Smooth muscle cell (in vitro differentiated cells): ENCODE results near the gene FER. TPM values are rescaled to one million over a fixed set of nuclear protein-coding genes. Genes with fewer than 3 reads are reported as not detected.

Experiments
- DNase-seq: peaks from one replicate; lab custom pipeline; 2025; ENCODE audit not compliant: unreplicated experiment; lab: John Stamatoyannopoulos, UW
- H2AFZ ChIP-seq: fragments of 200-600 bp; sonication (generic); 2 replicates; pipeline ENCODE4 v1.6.0; 2016; ENCODE audit warnings: antibody characterized with exemption, low read depth, mild to moderate bottlenecking
- H3F3A ChIP-seq: fragments of 200-600 bp; sonication (generic); 2 replicates; pipeline ENCODE4 v1.6.0; 2017; ENCODE audit warnings: antibody characterized with exemption, low read depth
- H3K27ac ChIP-seq: fragments of 200-600 bp; sonication (generic); 2 replicates; pipeline ENCODE4 v1.5.1; 2016; ENCODE audit warnings: low read depth, mild to moderate bottlenecking
- H3K27me3 ChIP-seq: fragments of 200-600 bp; sonication (generic); 2 replicates; pipeline ENCODE4 v1.6.1; 2016; ENCODE audit warnings: low read depth, mild to moderate bottlenecking
- H3K36me3 ChIP-seq: fragments of 200-600 bp; sonication (generic); 2 replicates; pipeline ENCODE4 v1.5.1; 2016; ENCODE audit warnings: low read depth
- H3K4me1 ChIP-seq: fragments of 200-600 bp; sonication (generic); 2 replicates; pipeline ENCODE4 v1.5.1; 2016; ENCODE audit warnings: low read depth
- H3K4me2 ChIP-seq: fragments of 200-600 bp; sonication (generic); 2 replicates; pipeline ENCODE4 v1.6.0; 2016; ENCODE audit warnings: mild to moderate bottlenecking
- H3K4me3 ChIP-seq: fragments of 200-600 bp; sonication (generic); 2 replicates; pipeline ENCODE4 v1.5.1; 2016; ENCODE audit warnings: mild to moderate bottlenecking
- H3K79me2 ChIP-seq: fragments of 200-600 bp; sonication (generic); 2 replicates; pipeline ENCODE4 v1.6.0; 2016; ENCODE audit warnings: low read depth, mild to moderate bottlenecking
- H3K9ac ChIP-seq: fragments of 200-600 bp; sonication (generic); 2 replicates; pipeline ENCODE4 v1.6.0; 2016; ENCODE audit warnings: low read depth
- H3K9me3 ChIP-seq: fragments of 200-600 bp; sonication (generic); replicated peaks from 2 replicates; pipeline ENCODE4 v1.5.1; 2016; ENCODE audit warnings: low read depth
- H4K20me1 ChIP-seq: fragments of 200-600 bp; sonication (generic); 2 replicates; pipeline ENCODE4 v1.6.0; 2016; ENCODE audit warnings: low read depth
- CTCF ChIP-seq: fragments of 200-600 bp; sonication (generic); IDR thresholded peaks from 2 replicates; pipeline ENCODE4 v1.5.1; 2017; ENCODE audit warnings: borderline replicate concordance, mild to moderate bottlenecking, antibody characterized with exemption; ENCODE audit not compliant: insufficient read depth, poor library complexity, severe bottlenecking
- WGBS: methylation state at CpG from one replicate; pipeline ENCODE4 v1.1.7; 2016; ENCODE audit warnings: low lambda C conversion rate; 5-methylcytosine and 5-hydroxymethylcytosine counted together
- polyA plus RNA-seq: library from polyadenylated mRNA; unstranded; fragments of >200 nt; fragmentation: Nextera tagmentation; extraction: Ambion mirVana; gene quantifications from 2 replicates; pipeline ENCODE4 v1.2.1, GENCODE V29; 2016
- total RNA-seq: library from RNA; depleted of rRNA; stranded (reverse); fragments of >200 nt; gene quantifications from 2 replicates; pipeline ENCODE4 v1.2.3, GENCODE V29; 2014

The FER gene
- total and polyA plus RNA-seq, 2 experiments from 2014 or later, result 15.6 to 16.4 TPM

- H3K9ac ChIP-seq, result no peak overlapping the region
- H3K9me3 ChIP-seq, result no peaks in the 10 kb centered on the region
- no peaks in the 10 kb centered on the region for H4K20me1 ChIP-seq
- H3F3A ChIP-seq, result no peaks in the 10 kb centered on the region
- DNase-seq, result no peak
- no peak for TF ChIP-seq CTCF
- H3K36me3 ChIP-seq, result no peaks in the 10 kb centered on the region
- no peak overlapping the region for H3K4me2 ChIP-seq
- H3K27ac ChIP-seq, result no peak overlapping the region
- 95% methylated on average over 4 of the region's 4 CpGs for WGBS
- no peak overlapping the region for H3K4me3 ChIP-seq
- H3K79me2 ChIP-seq, result no peaks in the 10 kb centered on the region
- no peak overlapping the region for H2AFZ ChIP-seq
- H3K4me1 ChIP-seq, result no peaks in the 10 kb centered on the region
- no peaks in the 10 kb centered on the region for H3K27me3 ChIP-seq
Observed at GRCh38 chr5:109224276-109224882, 476.7 kb downstream of the FER start.

- no peaks in the 10 kb centered on the region for H3K27me3 ChIP-seq
- no peak overlapping the region for H3K27ac ChIP-seq
- 75% methylated on average over 11 of the region's 11 CpGs for WGBS
- no peaks in the 10 kb centered on the region for H3F3A ChIP-seq
- no peak for DNase-seq
- no peaks in the 10 kb centered on the region for H3K36me3 ChIP-seq
- no peaks in the 10 kb centered on the region for H4K20me1 ChIP-seq
- no peaks in the 10 kb centered on the region for H3K4me1 ChIP-seq
- H3K9me3 ChIP-seq, result no peaks in the 10 kb centered on the region
- no peak overlapping the region for H3K4me2 ChIP-seq
- no peak overlapping the region for H2AFZ ChIP-seq
- no peaks in the 10 kb centered on the region for H3K79me2 ChIP-seq
- TF ChIP-seq CTCF, result no peak
- H3K4me3 ChIP-seq, result no peak overlapping the region
- no peak overlapping the region for H3K9ac ChIP-seq
Observed at GRCh38 chr5:109225716-109226625, 478.3 kb downstream of the FER start.

- Histone ChIP-seq H3K27ac (no peak overlapping the region), H3K4me3 (no peak overlapping the region), H3K9ac (no peak overlapping the region), H2AFZ (no peak overlapping the region), H3F3A (no peaks in the 10 kb centered on the region), H3K36me3 (no peaks in the 10 kb centered on the region), H3K4me1 (no peaks in the 10 kb centered on the region), H3K9me3 (no peaks in the 10 kb centered on the region), H3K4me2 (no peak overlapping the region), H3K79me2 (no peaks in the 10 kb centered on the region), H4K20me1 (no peaks in the 10 kb centered on the region), H3K27me3 (no peaks in the 10 kb centered on the region)
- TF ChIP-seq CTCF, result no peak
- 95% methylated on average over 2 of the region's 2 CpGs for WGBS
- DNase-seq, result no peak
Observed at GRCh38 chr5:109230369-109230768, 482.7 kb downstream of the FER start.
